ENCODE data around the gene TNFRSF21. TPM values are rescaled to one million over a fixed set of nuclear protein-coding genes. Genes with fewer than 3 reads are reported as not detected.

TNFRSF21 gene
- total and polyA plus RNA-seq, 2 donors (not counting 1 experiment from before 2014, with no cell fraction given): 0.43 to 1.2 TPM

- H3K27ac Mint-ChIP-seq: no peak overlapping the region
- no peaks in the 10 kb centered on the region for H3K4me1 ChIP-seq (ENCODE audit: control insufficient read depth in 2 of 2, insufficient read depth in 2 of 2, low read length in 2 of 2)
- no peaks in the 10 kb centered on the region for H3K4me1 Mint-ChIP-seq
- no peaks in the 10 kb centered on the region for H3K9me3 Mint-ChIP-seq (ENCODE audit: insufficient read depth)
- DNase-seq (no peak), ATAC-seq (ENCODE audit: low read depth) (no peak)
- no peak overlapping the region for H3K4me2 ChIP-seq (replicated peaks; ENCODE audit: low read depth, low read length, poor library complexity, severe bottlenecking)
- no peak overlapping the region for H3K9ac ChIP-seq (ENCODE audit: low read length)
- TF ChIP-seq CTCF (IDR thresholded peaks at IDR 0.05): no peak
- no peak for TF ChIP-seq EZH2 (IDR thresholded peaks at IDR 0.05; ENCODE audit: borderline replicate concordance, insufficient read depth, low read depth, low read length, poor library complexity, severe bottlenecking)
- H3K4me3 Mint-ChIP-seq: no peak overlapping the region
- H3K27ac ChIP-seq (ENCODE audit: low read length in 2 of 2): no peak overlapping the region
- ChIA-PET CTCF (no interaction called here), POLR2A (no interaction called here)
- H3K9me3 ChIP-seq (ENCODE audit: control extremely low read depth in 1 of 3, control insufficient read depth in 2 of 3, insufficient read depth in 1 of 3, low read length in 2 of 3): no peaks in the 10 kb centered on the region
- no peak overlapping the region for H2AFZ ChIP-seq (ENCODE audit: insufficient read depth, low read depth, low read length, poor library complexity, severe bottlenecking)
- intact Hi-C loops (cut with micrococcal nuclease): no loop called here
- no peaks in the 10 kb centered on the region for H4K20me1 ChIP-seq (ENCODE audit: control insufficient read depth, insufficient read depth, low read length, poor library complexity, severe bottlenecking)
- no peaks in the 10 kb centered on the region for H3K27me3 ChIP-seq (replicated peaks in 1 of 4; ENCODE audit: control extremely low read depth in 1 of 4, control insufficient read depth in 3 of 4, insufficient read depth in 4 of 4, low read length in 3 of 4)
- peaks cover 6% of the 10 kb centered on the region for H3K27me3 Mint-ChIP-seq
- 81% methylated on average over 3 of the region's 6 CpGs for WGBS (ENCODE audit: insufficient coverage)
- H3K4me3 ChIP-seq (ENCODE audit: control extremely low read depth in 1 of 5, extremely low read depth in 1 of 5, insufficient read depth in 1 of 5, low read depth in 2 of 5, low read length in 4 of 5): no peak overlapping the region
- H3K79me2 ChIP-seq (ENCODE audit: control insufficient read depth, insufficient read depth, low read length): no peaks in the 10 kb centered on the region
- H3K36me3 ChIP-seq (replicated peaks in 1 of 2; ENCODE audit: control extremely low read depth in 1 of 2, control insufficient read depth in 1 of 2, extremely low read depth in 1 of 2, insufficient read depth in 2 of 2, low read length in 1 of 2): no peaks in the 10 kb centered on the region
Observed at GRCh38 chr6:47182291-47182957, 127.3 kb downstream of the TNFRSF21 start.

GRCh38 chr6:47181681-47182080 is 128.0 kb downstream of the TNFRSF21 start:
- Histone ChIP-seq H3K9me3 (ENCODE audit: control extremely low read depth in 1 of 3, control insufficient read depth in 2 of 3, insufficient read depth in 1 of 3, low read length in 2 of 3) (no peaks in the 10 kb centered on the region), H3K27me3 (replicated peaks in 1 of 4; ENCODE audit: control extremely low read depth in 1 of 4, control insufficient read depth in 3 of 4, insufficient read depth in 4 of 4, low read length in 3 of 4) (no peaks in the 10 kb centered on the region), H3K27ac (ENCODE audit: low read length in 2 of 2) (no peak overlapping the region), H3K4me3 (ENCODE audit: control extremely low read depth in 1 of 5, extremely low read depth in 1 of 5, insufficient read depth in 1 of 5, low read depth in 2 of 5, low read length in 4 of 5) (no peak overlapping the region), H3K36me3 (replicated peaks in 1 of 2; ENCODE audit: control extremely low read depth in 1 of 2, control insufficient read depth in 1 of 2, extremely low read depth in 1 of 2, insufficient read depth in 2 of 2, low read length in 1 of 2) (no peaks in the 10 kb centered on the region), H4K20me1 (ENCODE audit: control insufficient read depth, insufficient read depth, low read length, poor library complexity, severe bottlenecking) (no peaks in the 10 kb centered on the region), H3K4me2 (replicated peaks; ENCODE audit: low read depth, low read length, poor library complexity, severe bottlenecking) (no peak overlapping the region), H3K79me2 (ENCODE audit: control insufficient read depth, insufficient read depth, low read length) (no peaks in the 10 kb centered on the region), H3K4me1 (ENCODE audit: control insufficient read depth in 2 of 2, insufficient read depth in 2 of 2, low read length in 2 of 2) (no peaks in the 10 kb centered on the region), H3K9ac (ENCODE audit: low read length) (no peak overlapping the region), H2AFZ (ENCODE audit: insufficient read depth, low read depth, low read length, poor library complexity, severe bottlenecking) (no peak overlapping the region)
- ChIA-PET POLR2A (no interaction called here), CTCF (no interaction called here)
- Mint-ChIP-seq H3K9me3 (ENCODE audit: insufficient read depth) (no peaks in the 10 kb centered on the region), H3K4me3 (no peak overlapping the region), H3K27me3 (peaks cover 3% of the 10 kb centered on the region), H3K27ac (no peak overlapping the region), H3K4me1 (no peaks in the 10 kb centered on the region)
- no peak for DNase-seq
- intact Hi-C loops (cut with micrococcal nuclease): no loop called here
- TF ChIP-seq EZH2 (IDR thresholded peaks at IDR 0.05; ENCODE audit: borderline replicate concordance, insufficient read depth, low read depth, low read length, poor library complexity, severe bottlenecking) (no peak), CTCF (IDR thresholded peaks at IDR 0.05) (no peak)
- ATAC-seq (ENCODE audit: low read depth): no peak
- 97% methylated on average over 3 of the region's 5 CpGs for WGBS (ENCODE audit: insufficient coverage)

Other genes with a start within 250 kb of the TNFRSF21 start
- gene CD2AP, start 167.9 kb upstream of the TNFRSF21 start, total RNA-seq: 43.3 and 46.9 TPM in 2 replicates
- gene CD2AP, start 167.9 kb upstream of the TNFRSF21 start, polyA plus RNA-seq: 4.7 and 11.4 TPM in 2 replicates